Measurements from ENCODE around the gene TMEM131.

The TMEM131 gene

DNA sequence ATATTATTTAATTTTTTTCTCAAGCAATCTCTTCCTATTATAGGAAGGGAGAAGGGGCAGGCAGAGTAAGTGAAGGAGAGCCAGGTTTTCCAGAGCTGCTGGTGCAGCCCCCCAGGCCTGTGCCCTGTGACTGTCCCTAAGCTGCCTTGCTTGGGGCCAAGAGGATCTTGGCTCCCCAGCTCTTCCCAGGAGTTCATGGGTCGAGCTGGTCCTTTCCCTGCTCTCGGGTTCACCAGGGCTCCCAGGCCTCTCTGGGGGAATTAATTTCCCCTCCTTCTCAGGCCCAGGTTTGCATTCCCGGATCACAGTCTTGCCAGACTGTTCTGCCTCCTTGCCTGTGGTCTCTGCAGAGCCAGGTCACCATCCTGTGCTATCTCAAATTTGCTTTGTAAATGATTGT lies 12.7 kb upstream of the TMEM131 start:
- Histone ChIP-seq H3K36me3 (no peaks in the 10 kb centered on the region), H3K9me3 (ENCODE audit: severe bottlenecking) (no peaks in the 10 kb centered on the region), H3K4me3 (ENCODE audit: low read depth, low read length) (no peak overlapping the region), H3K27me3 (ENCODE audit: insufficient read depth, low read depth, severe bottlenecking) (no peaks in the 10 kb centered on the region), H3K27ac (no peak overlapping the region)
- TF ChIP-seq, protein P1, sequence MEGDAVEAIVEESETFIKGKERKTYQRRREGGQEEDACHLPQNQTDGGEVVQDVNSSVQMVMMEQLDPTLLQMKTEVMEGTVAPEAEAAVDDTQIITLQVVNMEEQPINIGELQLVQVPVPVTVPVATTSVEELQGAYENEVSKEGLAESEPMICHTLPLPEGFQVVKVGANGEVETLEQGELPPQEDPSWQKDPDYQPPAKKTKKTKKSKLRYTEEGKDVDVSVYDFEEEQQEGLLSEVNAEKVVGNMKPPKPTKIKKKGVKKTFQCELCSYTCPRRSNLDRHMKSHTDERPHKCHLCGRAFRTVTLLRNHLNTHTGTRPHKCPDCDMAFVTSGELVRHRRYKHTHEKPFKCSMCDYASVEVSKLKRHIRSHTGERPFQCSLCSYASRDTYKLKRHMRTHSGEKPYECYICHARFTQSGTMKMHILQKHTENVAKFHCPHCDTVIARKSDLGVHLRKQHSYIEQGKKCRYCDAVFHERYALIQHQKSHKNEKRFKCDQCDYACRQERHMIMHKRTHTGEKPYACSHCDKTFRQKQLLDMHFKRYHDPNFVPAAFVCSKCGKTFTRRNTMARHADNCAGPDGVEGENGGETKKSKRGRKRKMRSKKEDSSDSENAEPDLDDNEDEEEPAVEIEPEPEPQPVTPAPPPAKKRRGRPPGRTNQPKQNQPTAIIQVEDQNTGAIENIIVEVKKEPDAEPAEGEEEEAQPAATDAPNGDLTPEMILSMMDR (IDR thresholded peaks at IDR 0.05; ENCODE audit: low read depth, low read length): no peak
- no peak for DNase-seq

DNA sequence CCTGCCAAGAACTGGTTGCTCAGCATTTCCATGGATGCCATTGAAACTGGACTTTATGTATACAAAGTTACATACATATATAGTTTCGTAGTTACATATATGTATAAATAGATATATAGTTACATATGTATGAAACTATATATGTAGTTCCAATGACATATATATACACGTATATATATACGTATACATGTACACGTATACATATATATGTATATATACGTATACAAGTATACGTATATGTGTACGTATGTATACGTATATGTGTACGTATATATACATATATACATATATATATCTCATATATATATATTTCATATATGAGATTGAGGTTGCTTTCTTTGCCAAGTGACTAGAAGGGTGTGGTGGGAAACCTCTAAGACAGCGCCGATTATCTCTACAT lies 10.6 kb upstream of the TMEM131 start:
- Histone ChIP-seq H3K27me3 (ENCODE audit: insufficient read depth, low read depth, severe bottlenecking) (no peaks in the 10 kb centered on the region), H3K27ac (no peak overlapping the region), H3K4me3 (ENCODE audit: low read depth, low read length) (no peak overlapping the region), H3K9me3 (ENCODE audit: severe bottlenecking) (no peaks in the 10 kb centered on the region), H3K36me3 (no peaks in the 10 kb centered on the region)
- no peak for DNase-seq
- TF ChIP-seq, protein P1 (IDR thresholded peaks at IDR 0.05; ENCODE audit: low read depth, low read length): no peak

DNA sequence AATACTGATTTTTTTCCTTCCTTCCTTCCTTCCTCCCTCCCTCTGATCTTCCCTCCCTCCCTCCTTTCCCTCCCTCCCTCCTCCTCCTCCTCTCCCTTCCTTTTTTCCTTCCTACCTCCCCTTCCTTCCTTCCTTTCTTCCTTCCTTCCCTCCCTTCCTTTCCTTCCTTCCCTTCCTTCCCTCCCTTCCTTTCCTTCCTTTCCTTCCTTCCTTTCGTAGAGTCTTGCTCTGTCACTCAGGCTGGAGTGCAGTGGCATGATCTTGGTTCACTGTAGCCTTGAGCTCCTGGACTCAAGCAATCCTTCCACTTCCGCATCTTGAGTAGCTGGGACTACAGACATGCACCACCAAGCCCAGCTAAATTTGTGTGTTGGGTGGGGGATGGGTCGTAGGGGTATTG lies 8.9 kb upstream of the TMEM131 start:
- no peak for DNase-seq
- TF ChIP-seq, protein P1 (IDR thresholded peaks at IDR 0.05; ENCODE audit: low read depth, low read length): no peak
- H3K27ac ChIP-seq: no peak overlapping the region

DNA sequence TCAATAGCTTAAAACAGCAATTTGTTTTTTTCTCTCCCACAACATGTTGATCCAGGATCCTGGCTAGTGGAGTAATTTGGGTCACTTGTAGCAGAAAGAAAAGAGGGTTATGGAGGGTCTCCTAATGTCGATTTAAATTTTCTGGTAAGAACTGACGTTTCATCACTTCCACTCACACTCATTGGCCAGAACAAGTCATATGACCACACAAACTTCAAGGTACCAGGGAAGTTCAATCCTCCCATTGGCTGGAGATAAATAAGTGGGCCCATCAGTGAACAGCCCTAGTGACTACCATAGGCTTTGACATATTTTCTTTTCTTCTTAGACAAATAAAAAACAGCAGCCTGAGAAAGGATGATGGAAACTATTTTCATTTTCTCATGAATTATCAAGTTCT lies 8.3 kb upstream of the TMEM131 start:
- no peak overlapping the region for H3K4me3 ChIP-seq (ENCODE audit: low read depth, low read length)
- TF ChIP-seq, protein P1 (IDR thresholded peaks at IDR 0.05; ENCODE audit: low read depth, low read length): no peak
- no peaks in the 10 kb centered on the region for H3K9me3 ChIP-seq (ENCODE audit: severe bottlenecking)
- H3K27ac ChIP-seq: no peak overlapping the region
- H3K36me3 ChIP-seq: no peaks in the 10 kb centered on the region
- DNase-seq: no peak
- no peaks in the 10 kb centered on the region for H3K27me3 ChIP-seq (ENCODE audit: insufficient read depth, low read depth, severe bottlenecking)

More for the DNA sequence above, 8.9 kb upstream of the TMEM131 start:
- Histone ChIP-seq H3K4me3 (ENCODE audit: low read depth, low read length) (no peak overlapping the region), H3K27me3 (ENCODE audit: insufficient read depth, low read depth, severe bottlenecking) (no peaks in the 10 kb centered on the region), H3K36me3 (no peaks in the 10 kb centered on the region), H3K9me3 (ENCODE audit: severe bottlenecking) (no peaks in the 10 kb centered on the region)

DNA sequence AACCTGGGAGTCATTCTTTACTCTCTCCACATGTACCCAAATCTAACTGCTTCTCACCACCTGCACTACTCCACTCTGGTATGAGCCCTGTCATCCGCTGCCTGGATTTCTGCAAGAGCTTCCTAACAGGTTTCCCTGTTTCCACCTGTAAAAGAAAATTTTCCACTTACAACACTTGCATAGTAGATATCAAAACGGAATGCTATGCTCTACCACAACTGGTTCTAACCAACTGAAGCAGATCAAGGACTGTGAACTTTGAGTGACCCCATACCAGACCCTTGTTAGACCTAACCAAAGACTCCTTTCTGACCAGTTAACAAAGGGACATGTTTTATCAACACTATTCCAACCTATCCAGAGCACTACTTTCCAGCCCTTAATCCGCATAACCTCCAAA lies 3.8 kb upstream of the TMEM131 start:
- Histone ChIP-seq H3K27me3 (ENCODE audit: insufficient read depth, low read depth, severe bottlenecking) (no peaks in the 10 kb centered on the region), H3K9me3 (ENCODE audit: severe bottlenecking) (no peaks in the 10 kb centered on the region), H3K36me3 (no peaks in the 10 kb centered on the region), H3K4me3 (ENCODE audit: low read depth, low read length) (no peak overlapping the region), H3K27ac (no peak overlapping the region)
- TF ChIP-seq, protein P1 (IDR thresholded peaks at IDR 0.05; ENCODE audit: low read depth, low read length): no peak
- DNase-seq: no peak

DNA sequence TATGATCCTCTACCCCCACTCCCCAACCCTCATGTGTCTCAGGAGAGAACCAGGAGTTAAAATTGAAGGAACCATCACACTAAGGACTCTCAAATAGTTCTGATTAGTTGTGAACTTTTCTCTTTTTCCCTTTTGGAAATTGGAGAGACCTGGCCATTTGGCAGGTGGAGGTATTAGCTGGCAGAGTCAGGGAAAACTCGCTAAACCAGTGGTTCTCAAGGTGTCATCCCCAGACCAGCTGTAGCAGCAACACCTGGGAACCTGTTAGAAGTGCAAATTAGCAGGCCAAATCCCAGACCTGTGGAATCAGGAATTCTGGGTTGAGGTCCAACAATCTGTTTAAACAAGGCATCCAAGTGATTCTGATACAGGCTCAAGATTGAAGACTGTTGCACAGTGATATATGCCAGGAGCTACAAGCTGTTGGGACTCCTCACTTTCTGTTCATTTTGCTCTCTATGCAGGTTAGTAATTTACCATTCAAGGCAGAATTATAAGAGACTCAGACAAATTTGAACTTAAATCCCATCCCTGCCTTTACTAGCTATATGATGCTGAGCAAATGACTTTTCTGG lies 2.8 kb upstream of the TMEM131 start:
- no peak overlapping the region for H3K4me3 ChIP-seq (ENCODE audit: low read depth, low read length)
- H3K27ac ChIP-seq: no peak overlapping the region
- DNase-seq: no peak
- no peaks in the 10 kb centered on the region for H3K27me3 ChIP-seq (ENCODE audit: insufficient read depth, low read depth, severe bottlenecking)
- H3K36me3 ChIP-seq: no peaks in the 10 kb centered on the region
- TF ChIP-seq, protein P1 (IDR thresholded peaks at IDR 0.05; ENCODE audit: low read depth, low read length): no peak
- no peaks in the 10 kb centered on the region for H3K9me3 ChIP-seq (ENCODE audit: severe bottlenecking)
